NCI-H1048 (cell line): Measurements from ENCODE around the gene SLC29A2.

Experiments
- DNase-seq: peaks from one replicate; lab custom pipeline; 2025; lab: John Stamatoyannopoulos, UW

SLC29A2 gene

GRCh38 chr11:66371627-66372415, at the start of gene SLC29A2:
SLC29A2 (minus strand) TSS chr11:66371760; CDS start chr11:66371591, 169 bp downstream.
- peak; percentile 82 for DNase-seq

GRCh38 chr11:66420671-66421476, 49.3 kb upstream of the SLC29A2 start, which contains the start of gene NPAS4:
NPAS4 (plus strand) TSS chr11:66421035; CDS start chr11:66421180, 145 bp downstream.
- DNase-seq, result no peak

- DNase-seq, result no peak
Observed at GRCh38 chr11:66419825-66420224, 48.3 kb upstream of the SLC29A2 start.

- no peak for DNase-seq
Observed at GRCh38 chr11:66418986-66419308, 47.4 kb upstream of the SLC29A2 start.

GRCh38 chr11:66418168-66418985, 46.8 kb upstream of the SLC29A2 start:
- peak; percentile 25 for DNase-seq

GRCh38 chr11:66417000-66417399, 45.4 kb upstream of the SLC29A2 start:
- no peak for DNase-seq

- DNase-seq, result no peak
Observed at GRCh38 chr11:66415423-66415822, 43.9 kb upstream of the SLC29A2 start.

GRCh38 chr11:66414120-66414934, 42.8 kb upstream of the SLC29A2 start:
- no peak for DNase-seq

GRCh38 chr11:66413167-66413566, 41.6 kb upstream of the SLC29A2 start:
- no peak for DNase-seq

GRCh38 chr11:66412110-66412509, 40.5 kb upstream of the SLC29A2 start:
- no peak for DNase-seq

GRCh38 chr11:66411323-66411722, 39.8 kb upstream of the SLC29A2 start:
- DNase-seq, result no peak

GRCh38 chr11:66410191-66410590, 38.6 kb upstream of the SLC29A2 start:
- no peak for DNase-seq

- no peak for DNase-seq
Observed at GRCh38 chr11:66409226-66409625, 37.7 kb upstream of the SLC29A2 start.

- peak; percentile 67 for DNase-seq
Observed at GRCh38 chr11:66408488-66409214, 37.1 kb upstream of the SLC29A2 start.

GRCh38 chr11:66407651-66408050, 36.1 kb upstream of the SLC29A2 start:
- no peak for DNase-seq

- no peak for DNase-seq
Observed at GRCh38 chr11:66393954-66394353, 22.4 kb upstream of the SLC29A2 start.

- DNase-seq, result no peak
Observed at GRCh38 chr11:66391322-66391721, 19.8 kb upstream of the SLC29A2 start.

- DNase-seq, result peak; percentile 50
Observed at GRCh38 chr11:66388780-66389386, 17.3 kb upstream of the SLC29A2 start.

GRCh38 chr11:66386171-66387069, 14.9 kb upstream of the SLC29A2 start:
- peak; percentile 64 for DNase-seq
